ENCODE data around the gene ERC2. TPM values are rescaled to one million over a fixed set of nuclear protein-coding genes. Genes with fewer than 3 reads are reported as not detected.

ERC2 gene
- total RNA-seq, 1 donor from 2014 or later: 7.4 TPM

GRCh38 chr3:56415652-56416051, 52.6 kb downstream of the ERC2 start:
- no peak overlapping the region for H3K27ac ChIP-seq (ENCODE audit: low read depth, low read length)
- H3K4me2 ChIP-seq (ENCODE audit: low read length): no peak overlapping the region
- Mint-ChIP-seq H3K27ac (ENCODE audit: unreplicated experiment) (no peak overlapping the region), H3K4me1 (ENCODE audit: low read depth, unreplicated experiment) (peaks cover 7% of the 10 kb centered on the region), H3K27me3 (ENCODE audit: low read depth, unreplicated experiment) (no peaks in the 10 kb centered on the region), H3K4me3 (ENCODE audit: unreplicated experiment) (no peak overlapping the region), H3K36me3 (ENCODE audit: low read depth, unreplicated experiment) (no peaks in the 10 kb centered on the region), H3K9me3 (ENCODE audit: unreplicated experiment) (no peaks in the 10 kb centered on the region)
- H3K79me2 ChIP-seq (ENCODE audit: insufficient read depth, low read length): no peaks in the 10 kb centered on the region
- FAIRE-seq (no peak), DNase-seq (ENCODE audit: low read depth) (peak; percentile 28)
- no peak overlapping the region for H2AFZ ChIP-seq (ENCODE audit: low read depth, low read length)
- no peak for TF ChIP-seq EZH2 (IDR thresholded peaks at IDR 0.05; ENCODE audit: insufficient read depth, low read length)
- TF ChIP-seq CTCF (IDR thresholded peaks at IDR 0.05; ENCODE audit: insufficient read depth, low read depth, low read length): no peak
- no peaks in the 10 kb centered on the region for H3K27me3 ChIP-seq (ENCODE audit: insufficient read depth, low read length)
- H3K9me3 ChIP-seq (ENCODE audit: insufficient read depth, low read depth, low read length): no peaks in the 10 kb centered on the region
- H3K4me3 ChIP-seq (ENCODE audit: insufficient read depth, low read depth, low read length): no peak overlapping the region
- H3K36me3 ChIP-seq (ENCODE audit: insufficient read depth, low read length): no peaks in the 10 kb centered on the region
- no peak overlapping the region for H3K9ac ChIP-seq (ENCODE audit: low read length)
- no peaks in the 10 kb centered on the region for H4K20me1 ChIP-seq (ENCODE audit: insufficient read depth, low read length)
- no peaks in the 10 kb centered on the region for H3K4me1 ChIP-seq (ENCODE audit: insufficient read depth, low read length)

GRCh38 chr3:56413911-56414310, 54.4 kb downstream of the ERC2 start:
- no peaks in the 10 kb centered on the region for H3K9me3 Mint-ChIP-seq (ENCODE audit: unreplicated experiment)
- Histone ChIP-seq H3K4me2 (ENCODE audit: low read length) (no peak overlapping the region), H2AFZ (ENCODE audit: low read depth, low read length) (no peak overlapping the region), H3K79me2 (ENCODE audit: insufficient read depth, low read length) (no peaks in the 10 kb centered on the region), H4K20me1 (ENCODE audit: insufficient read depth, low read length) (no peaks in the 10 kb centered on the region), H3K9me3 (ENCODE audit: insufficient read depth, low read depth, low read length) (no peaks in the 10 kb centered on the region), H3K27me3 (ENCODE audit: insufficient read depth, low read length) (no peaks in the 10 kb centered on the region), H3K27ac (ENCODE audit: low read depth, low read length) (no peak overlapping the region), H3K9ac (ENCODE audit: low read length) (no peak overlapping the region), H3K36me3 (ENCODE audit: insufficient read depth, low read length) (no peaks in the 10 kb centered on the region), H3K4me3 (ENCODE audit: insufficient read depth, low read depth, low read length) (no peak overlapping the region), H3K4me1 (ENCODE audit: insufficient read depth, low read length) (no peaks in the 10 kb centered on the region)
- DNase-seq (ENCODE audit: low read depth) (no peak), FAIRE-seq (no peak)
- H3K4me3 Mint-ChIP-seq (ENCODE audit: unreplicated experiment): no peak overlapping the region
- TF ChIP-seq EZH2 (IDR thresholded peaks at IDR 0.05; ENCODE audit: insufficient read depth, low read length) (no peak), CTCF (IDR thresholded peaks at IDR 0.05; ENCODE audit: insufficient read depth, low read depth, low read length) (no peak)
- no peak overlapping the region for H3K27ac Mint-ChIP-seq (ENCODE audit: unreplicated experiment)
- peaks cover 7% of the 10 kb centered on the region for H3K4me1 Mint-ChIP-seq (ENCODE audit: low read depth, unreplicated experiment)
- no peaks in the 10 kb centered on the region for H3K27me3 Mint-ChIP-seq (ENCODE audit: low read depth, unreplicated experiment)
- no peaks in the 10 kb centered on the region for H3K36me3 Mint-ChIP-seq (ENCODE audit: low read depth, unreplicated experiment)

- no peak for DNase-seq (ENCODE audit: low read depth)
- Histone ChIP-seq H3K9ac (ENCODE audit: low read length) (no peak overlapping the region), H3K27me3 (ENCODE audit: insufficient read depth, low read length) (no peaks in the 10 kb centered on the region), H3K4me2 (ENCODE audit: low read length) (no peak overlapping the region), H4K20me1 (ENCODE audit: insufficient read depth, low read length) (no peaks in the 10 kb centered on the region), H2AFZ (ENCODE audit: low read depth, low read length) (no peak overlapping the region), H3K36me3 (ENCODE audit: insufficient read depth, low read length) (no peaks in the 10 kb centered on the region), H3K79me2 (ENCODE audit: insufficient read depth, low read length) (no peaks in the 10 kb centered on the region), H3K27ac (ENCODE audit: low read depth, low read length) (no peak overlapping the region), H3K4me1 (ENCODE audit: insufficient read depth, low read length) (no peaks in the 10 kb centered on the region), H3K9me3 (ENCODE audit: insufficient read depth, low read depth, low read length) (no peaks in the 10 kb centered on the region), H3K4me3 (ENCODE audit: insufficient read depth, low read depth, low read length) (no peak overlapping the region)
- no peak for FAIRE-seq
- H3K4me3 Mint-ChIP-seq (ENCODE audit: unreplicated experiment): no peak overlapping the region
- no peak overlapping the region for H3K27ac Mint-ChIP-seq (ENCODE audit: unreplicated experiment)
- no peaks in the 10 kb centered on the region for H3K36me3 Mint-ChIP-seq (ENCODE audit: low read depth, unreplicated experiment)
- TF ChIP-seq CTCF (IDR thresholded peaks at IDR 0.05; ENCODE audit: insufficient read depth, low read depth, low read length) (no peak), EZH2 (IDR thresholded peaks at IDR 0.05; ENCODE audit: insufficient read depth, low read length) (no peak)
- H3K4me1 Mint-ChIP-seq (ENCODE audit: low read depth, unreplicated experiment): peaks cover 7% of the 10 kb centered on the region
- no peaks in the 10 kb centered on the region for H3K9me3 Mint-ChIP-seq (ENCODE audit: unreplicated experiment)
- H3K27me3 Mint-ChIP-seq (ENCODE audit: low read depth, unreplicated experiment): no peaks in the 10 kb centered on the region
These were observed 57.1 kb downstream of the ERC2 start for GRCh38 chr3:56411166-56411565.

All from astrocyte (in vitro differentiated cells and primary cell).